ENCODE results near the gene STH. TPM values are rescaled to one million over a fixed set of nuclear protein-coding genes. Genes with fewer than 3 reads are reported as not detected.

STH gene
- total RNA-seq, 8 experiments from 2014 or later = 0.78 TPM; not detected in 7

DNA sequence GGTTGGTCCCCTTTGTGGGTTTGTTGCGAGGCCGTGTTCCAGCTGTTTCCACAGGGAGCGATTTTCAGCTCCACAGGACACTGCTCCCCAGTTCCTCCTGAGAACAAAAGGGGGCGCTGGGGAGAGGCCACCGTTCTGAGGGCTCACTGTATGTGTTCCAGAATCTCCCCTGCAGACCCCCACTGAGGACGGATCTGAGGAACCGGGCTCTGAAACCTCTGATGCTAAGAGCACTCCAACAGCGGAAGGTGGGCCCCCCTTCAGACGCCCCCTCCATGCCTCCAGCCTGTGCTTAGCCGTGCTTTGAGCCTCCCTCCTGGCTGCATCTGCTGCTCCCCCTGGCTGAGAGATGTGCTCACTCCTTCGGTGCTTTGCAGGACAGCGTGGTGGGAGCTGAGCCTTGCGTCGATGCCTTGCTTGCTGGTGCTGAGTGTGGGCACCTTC, 27.3 kb upstream of the STH start:
- no peak overlapping the region for H3K27ac ChIP-seq
- ATAC-seq (replicated peaks in 6 of 8) = no peak
- H3K4me3 ChIP-seq = no peak overlapping the region
- WGBS, 10 experiments = 38 to 92% (median 69%) methylated on average over 2 to 5 of the region's 14 CpGs; no CpG with 5 or more reads in 5 of the 10 experiments
- in situ Hi-C loops (cut with MboI; ENCODE audit: low pct_unique_long_range_greater_than_20kb in 2 of 9, low sequenced_read_pairs in 9 of 9, unreplicated experiment in 9 of 9) = no loop called here
- no peaks in the 10 kb centered on the region for H3K4me1 ChIP-seq (replicated peaks in 1 of 2)

DNA sequence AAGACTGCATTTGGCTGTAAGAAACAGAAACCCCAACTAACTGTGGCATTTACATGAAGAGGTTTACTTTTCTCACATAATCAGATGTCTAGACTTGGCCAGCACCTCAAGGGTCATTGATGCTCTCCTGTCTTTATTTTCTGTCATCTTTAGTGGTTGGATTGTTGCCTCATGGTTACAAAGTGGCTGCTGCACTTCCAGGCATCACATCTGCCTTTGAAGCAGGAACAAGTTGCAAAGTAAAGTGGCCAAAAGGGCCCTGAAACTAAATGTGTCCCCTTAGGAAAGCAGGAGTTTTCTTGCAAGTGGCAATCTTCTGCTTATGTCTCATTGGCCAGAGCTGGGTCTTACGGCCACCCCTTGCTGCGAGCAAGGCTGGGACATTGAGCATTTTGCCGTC, 26.5 kb upstream of the STH start:
- in situ Hi-C loops (cut with MboI; ENCODE audit: low pct_unique_long_range_greater_than_20kb in 2 of 9, low sequenced_read_pairs in 9 of 9, unreplicated experiment in 9 of 9) = no loop called here
- WGBS, 10 experiments = 0 to 90% (median 58%) methylated on average over 1 to 3 of the region's 3 CpGs; no CpG with 5 or more reads in 4 of the 10 experiments
- Histone ChIP-seq H3K4me3 (no peak overlapping the region), H3K4me1 (replicated peaks in 1 of 2) (no peaks in the 10 kb centered on the region), H3K27ac (no peak overlapping the region)
- ATAC-seq (replicated peaks in 6 of 8) = no peak

DNA sequence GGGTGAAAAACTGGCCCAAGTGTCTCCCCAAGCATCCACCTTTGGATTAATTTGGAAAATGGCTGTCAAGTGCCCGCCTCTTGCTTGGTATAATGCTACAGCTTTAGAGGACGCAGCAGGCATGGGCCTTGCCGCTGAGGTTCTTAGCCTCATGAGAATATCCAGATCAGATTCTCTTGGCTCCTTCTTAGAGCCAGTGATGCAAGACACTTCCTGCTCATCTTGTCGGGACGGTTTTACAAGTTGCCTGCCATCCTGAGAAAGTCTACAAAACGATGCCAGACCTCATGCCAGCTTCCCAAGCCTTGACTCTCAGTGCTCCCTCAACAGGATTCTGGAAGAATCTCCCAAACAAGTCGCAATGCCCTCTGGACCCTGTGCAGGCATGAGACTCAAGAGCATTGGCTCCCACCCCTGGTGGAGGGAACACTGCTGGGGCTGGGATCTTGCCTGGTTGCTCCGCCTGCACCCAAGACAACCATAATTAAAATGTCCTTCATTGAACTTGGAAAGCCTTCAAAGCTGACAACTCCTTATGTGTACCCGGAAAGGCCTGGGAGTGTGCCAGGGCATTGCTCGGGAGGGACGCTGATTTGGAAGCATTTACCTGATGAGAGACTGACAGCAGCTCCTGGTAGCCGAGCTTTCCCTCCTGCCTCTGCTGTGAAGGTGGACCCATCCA, 25.8 kb upstream of the STH start:
- no peak overlapping the region for H3K27ac ChIP-seq
- in situ Hi-C loops (cut with MboI; ENCODE audit: low pct_unique_long_range_greater_than_20kb in 2 of 9, low sequenced_read_pairs in 9 of 9, unreplicated experiment in 9 of 9) = no loop called here
- 13 to 100% (median 84%) methylated on average over 2 to 9 of the region's 12 CpGs; no CpG with 5 or more reads in 1 of the 10 experiments for WGBS, 10 experiments
- no peaks in the 10 kb centered on the region for H3K4me1 ChIP-seq (replicated peaks in 1 of 2)
- H3K4me3 ChIP-seq = no peak overlapping the region
- no peak for ATAC-seq (replicated peaks in 6 of 8)

DNA sequence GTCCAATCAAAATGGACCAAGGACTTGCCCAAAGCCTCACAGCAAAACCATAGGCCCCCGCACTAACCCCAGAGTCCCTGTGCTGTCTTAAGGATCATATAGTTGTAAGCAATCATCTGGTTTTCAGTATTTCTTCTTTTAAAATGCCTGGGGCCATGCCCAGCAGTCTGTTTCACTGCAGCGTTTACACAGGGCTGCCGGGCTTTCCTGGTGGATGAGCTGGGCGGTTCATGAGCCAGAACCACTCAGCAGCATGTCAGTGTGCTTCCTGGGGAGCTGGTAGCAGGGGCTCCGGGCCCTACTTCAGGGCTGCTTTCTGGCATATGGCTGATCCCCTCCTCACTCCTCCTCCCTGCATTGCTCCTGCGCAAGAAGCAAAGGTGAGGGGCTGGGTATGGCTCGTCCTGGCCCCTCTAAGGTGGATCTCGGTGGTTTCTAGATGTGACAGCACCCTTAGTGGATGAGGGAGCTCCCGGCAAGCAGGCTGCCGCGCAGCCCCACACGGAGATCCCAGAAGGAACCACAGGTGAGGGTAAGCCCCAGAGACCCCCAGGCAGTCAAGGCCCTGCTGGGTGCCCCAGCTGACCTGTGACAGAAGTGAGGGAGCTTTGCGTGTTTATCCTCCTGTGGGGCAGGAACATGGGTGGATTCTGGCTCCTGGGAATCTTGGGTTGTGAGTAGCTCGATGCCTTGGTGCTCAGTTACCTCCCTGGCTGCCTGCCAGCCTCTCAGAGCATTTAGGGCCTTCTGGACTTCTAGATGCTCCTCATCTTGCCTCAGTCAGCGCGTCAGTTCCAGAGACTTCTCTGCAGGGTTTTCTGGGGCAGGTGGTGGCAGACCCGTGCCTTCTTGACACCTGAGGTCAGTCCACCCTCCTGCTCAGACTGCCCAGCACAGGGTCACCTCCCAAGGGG, 24.8 kb upstream of the STH start:
- Histone ChIP-seq H3K27ac (no peak overlapping the region), H3K4me3 (no peak overlapping the region), H3K4me1 (replicated peaks in 1 of 2) (peaks cover 0 to 4% of the 10 kb centered on the region in 2 donors)
- WGBS, 10 experiments = 50 to 100% (median 76%) methylated on average over 1 to 3 of the region's 17 CpGs; no CpG with 5 or more reads in 2 of the 10 experiments
- ATAC-seq (replicated peaks in 6 of 8) = no peak
- in situ Hi-C loops (cut with MboI; ENCODE audit: low pct_unique_long_range_greater_than_20kb in 2 of 9, low sequenced_read_pairs in 9 of 9, unreplicated experiment in 9 of 9) = no loop called here

DNA sequence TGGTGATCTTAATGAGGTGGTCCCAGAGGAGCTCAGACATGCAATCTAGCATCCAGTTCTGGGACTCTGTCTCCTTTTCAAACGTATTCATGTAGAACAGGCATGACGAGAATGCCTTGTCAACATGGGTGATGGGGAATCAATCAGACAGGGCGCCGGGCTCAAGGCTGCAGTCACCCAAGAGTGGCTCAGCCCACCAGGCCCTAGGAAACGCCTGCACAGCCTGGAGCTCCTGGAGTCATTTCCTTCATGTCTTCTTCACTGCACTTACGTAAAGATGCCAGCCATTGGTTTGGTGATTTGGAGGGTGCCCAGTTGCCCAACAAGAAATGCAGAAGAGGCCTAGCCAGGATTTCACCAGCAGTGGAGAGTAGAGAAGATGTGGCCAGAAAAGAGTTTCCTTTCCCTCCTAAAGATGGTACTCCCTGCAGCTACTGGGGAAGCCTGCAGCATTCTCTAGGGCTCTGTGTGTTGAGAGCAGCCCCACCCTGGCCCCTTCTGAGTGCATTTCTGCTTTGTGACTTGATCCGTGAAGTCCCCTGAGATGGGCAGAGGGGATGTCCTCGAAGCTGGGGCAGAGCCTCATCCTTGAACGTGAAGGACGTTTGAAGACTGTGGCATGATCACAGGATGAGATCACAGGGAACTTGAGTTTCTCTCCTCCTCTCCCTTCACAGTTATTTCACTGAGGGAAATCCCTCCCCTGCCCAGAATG, 24.0 kb upstream of the STH start:
- Histone ChIP-seq H3K4me3 (no peak overlapping the region), H3K4me1 (replicated peaks in 1 of 2) (peaks cover 0 to 10% of the 10 kb centered on the region in 2 donors), H3K27ac (no peak overlapping the region)
- in situ Hi-C loops (cut with MboI; ENCODE audit: low pct_unique_long_range_greater_than_20kb in 2 of 9, low sequenced_read_pairs in 9 of 9, unreplicated experiment in 9 of 9) = no loop called here
- WGBS, 10 experiments = 40 to 88% (median 72%) methylated on average over 1 to 7 of the region's 10 CpGs; no CpG with 5 or more reads in 2 of the 10 experiments
- no peak for ATAC-seq (replicated peaks in 6 of 8)

DNA sequence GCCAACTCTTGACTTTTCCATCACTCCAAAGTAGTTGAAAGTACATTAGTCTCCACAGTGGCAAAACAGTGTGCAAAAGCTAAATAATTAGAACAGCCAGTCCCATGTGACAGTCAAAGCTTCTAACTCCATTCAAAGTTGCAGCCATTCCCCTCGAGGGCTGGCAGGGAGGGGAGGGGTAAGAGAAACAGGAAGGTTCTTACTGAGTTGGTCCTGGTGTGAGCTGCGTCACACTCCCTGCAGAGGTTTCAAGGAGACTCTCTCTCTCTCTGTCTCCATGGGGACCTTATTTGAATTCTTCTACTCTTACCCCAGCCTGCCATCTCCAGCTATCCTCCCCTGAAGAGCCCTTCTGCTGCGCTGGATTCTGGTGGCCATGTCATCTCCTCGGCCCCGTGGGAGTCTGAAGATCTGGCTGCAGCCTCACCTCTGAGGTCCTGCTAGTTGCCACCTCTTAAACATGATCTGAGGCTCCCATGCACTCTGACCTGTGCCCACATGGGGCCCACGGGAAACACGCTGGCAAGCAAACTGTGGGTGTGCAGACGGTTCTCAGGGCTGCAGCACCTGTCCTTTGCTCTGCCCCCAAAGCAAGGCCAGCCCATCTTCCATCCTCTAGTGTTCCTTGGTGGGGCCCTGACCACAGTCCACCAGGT, 23.3 kb upstream of the STH start:
- peaks cover 0 to 10% of the 10 kb centered on the region in 2 donors for H3K4me1 ChIP-seq (replicated peaks in 1 of 2)
- ATAC-seq (replicated peaks in 6 of 8) = peak in 1 of 8 experiments; percentile 31
- no peak overlapping the region for H3K27ac ChIP-seq
- no peak overlapping the region for H3K4me3 ChIP-seq
- in situ Hi-C loops (cut with MboI; ENCODE audit: low pct_unique_long_range_greater_than_20kb in 2 of 9, low sequenced_read_pairs in 9 of 9, unreplicated experiment in 9 of 9) = no loop called here
- WGBS, 10 experiments = 17 to 88% (median 33%) methylated on average over 1 to 5 of the region's 8 CpGs; no CpG with 5 or more reads in 4 of the 10 experiments

DNA sequence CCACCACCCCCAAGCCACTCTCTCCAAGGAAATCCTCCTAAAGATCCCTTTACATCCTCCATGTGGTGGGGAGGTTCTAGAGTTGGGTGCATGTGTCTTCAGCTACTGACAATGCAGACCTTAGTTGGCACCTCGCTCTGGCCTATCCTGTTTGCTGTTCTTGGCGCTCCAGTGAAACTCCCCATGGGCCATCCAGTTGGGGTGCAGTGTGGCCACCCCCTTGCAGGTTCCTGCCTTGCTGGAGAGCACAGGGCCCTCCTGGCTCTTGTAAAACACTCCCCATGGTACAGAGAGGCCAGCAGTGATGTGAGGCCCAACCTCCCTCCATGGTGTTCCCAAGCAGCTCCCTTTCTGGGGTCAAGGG, 22.7 kb upstream of the STH start:
- ATAC-seq (replicated peaks in 6 of 8) = no peak
- Histone ChIP-seq H3K4me1 (replicated peaks in 1 of 2) (peaks cover 0 to 10% of the 10 kb centered on the region in 2 donors), H3K4me3 (no peak overlapping the region), H3K27ac (no peak overlapping the region)
- 100% methylated on average over 2 of the region's 2 CpGs; no CpG with 5 or more reads in 9 of the 10 experiments for WGBS, 10 experiments
- in situ Hi-C loops (cut with MboI; ENCODE audit: low pct_unique_long_range_greater_than_20kb in 2 of 9, low sequenced_read_pairs in 9 of 9, unreplicated experiment in 9 of 9) = no loop called here

DNA sequence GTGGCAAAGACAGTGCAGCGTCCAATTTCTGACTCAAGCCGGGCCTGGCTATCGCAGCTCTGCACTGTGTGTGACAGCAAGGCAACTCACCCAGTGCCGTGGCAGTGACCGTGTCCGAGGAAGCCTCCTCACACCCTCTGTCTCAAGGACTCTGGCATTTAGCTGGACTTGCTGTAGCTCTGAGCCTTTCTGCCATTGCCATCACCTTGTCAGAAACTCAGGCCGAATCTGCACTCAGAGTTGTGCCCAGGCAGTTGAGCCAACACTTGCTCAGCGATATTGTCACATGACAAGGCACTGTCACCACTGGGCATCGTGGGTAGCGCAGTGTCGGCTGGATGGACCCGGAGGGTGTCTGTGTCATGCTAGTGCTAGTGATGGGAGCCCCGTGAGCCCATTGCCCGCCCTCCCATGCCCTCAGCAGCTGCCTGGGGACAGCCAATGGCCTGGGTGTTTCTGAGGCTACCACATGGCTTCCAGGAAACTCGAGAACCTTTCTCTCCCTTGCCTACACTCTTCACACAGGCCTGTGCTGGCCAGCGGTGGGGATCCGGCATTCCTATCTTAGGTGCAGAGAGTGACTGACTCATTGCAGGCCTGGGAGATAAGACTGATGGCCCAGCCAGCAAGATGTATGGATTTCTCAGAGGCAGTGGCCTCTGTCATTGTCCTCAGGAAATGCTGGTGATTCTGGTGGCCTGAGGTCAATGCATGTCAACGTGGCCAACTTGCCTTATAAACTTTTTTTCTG, 22.1 kb upstream of the STH start:
- Histone ChIP-seq H3K4me3 (no peak overlapping the region), H3K27ac (no peak overlapping the region), H3K4me1 (replicated peaks in 1 of 2) (peaks cover 0 to 10% of the 10 kb centered on the region in 2 donors)
- 17 to 100% (median 76%) methylated on average over 1 to 9 of the region's 18 CpGs; no CpG with 5 or more reads in 2 of the 10 experiments for WGBS, 10 experiments
- in situ Hi-C loops (cut with MboI; ENCODE audit: low pct_unique_long_range_greater_than_20kb in 2 of 9, low sequenced_read_pairs in 9 of 9, unreplicated experiment in 9 of 9) = no loop called here
- no peak for ATAC-seq (replicated peaks in 6 of 8)

DNA sequence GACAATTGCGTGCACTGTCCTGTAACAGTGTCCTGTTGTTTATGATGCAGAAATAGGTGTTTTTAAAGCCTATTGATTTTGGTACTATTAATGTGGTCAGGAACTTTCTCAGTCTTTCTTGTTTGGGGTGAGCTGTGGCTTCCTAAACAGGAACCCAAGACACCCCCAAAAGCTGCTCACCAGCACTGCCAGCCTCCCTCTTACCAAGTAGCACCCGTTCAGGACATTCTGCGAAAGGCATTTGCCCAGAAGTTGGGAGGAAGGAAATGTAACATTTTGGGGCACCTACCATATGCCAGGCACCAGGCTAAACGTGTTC, 21.6 kb upstream of the STH start:
- in situ Hi-C loops (cut with MboI; ENCODE audit: low pct_unique_long_range_greater_than_20kb in 2 of 9, low sequenced_read_pairs in 9 of 9, unreplicated experiment in 9 of 9) = no loop called here
- no peak overlapping the region for H3K4me3 ChIP-seq
- ATAC-seq (replicated peaks in 6 of 8) = no peak
- WGBS, 10 experiments = 0 to 100% (median 80%) methylated on average over 1 to 4 of the region's 4 CpGs; no CpG with 5 or more reads in 1 of the 10 experiments
- no peak overlapping the region for H3K27ac ChIP-seq
- peaks cover 0 to 10% of the 10 kb centered on the region in 2 donors for H3K4me1 ChIP-seq (replicated peaks in 1 of 2)

DNA sequence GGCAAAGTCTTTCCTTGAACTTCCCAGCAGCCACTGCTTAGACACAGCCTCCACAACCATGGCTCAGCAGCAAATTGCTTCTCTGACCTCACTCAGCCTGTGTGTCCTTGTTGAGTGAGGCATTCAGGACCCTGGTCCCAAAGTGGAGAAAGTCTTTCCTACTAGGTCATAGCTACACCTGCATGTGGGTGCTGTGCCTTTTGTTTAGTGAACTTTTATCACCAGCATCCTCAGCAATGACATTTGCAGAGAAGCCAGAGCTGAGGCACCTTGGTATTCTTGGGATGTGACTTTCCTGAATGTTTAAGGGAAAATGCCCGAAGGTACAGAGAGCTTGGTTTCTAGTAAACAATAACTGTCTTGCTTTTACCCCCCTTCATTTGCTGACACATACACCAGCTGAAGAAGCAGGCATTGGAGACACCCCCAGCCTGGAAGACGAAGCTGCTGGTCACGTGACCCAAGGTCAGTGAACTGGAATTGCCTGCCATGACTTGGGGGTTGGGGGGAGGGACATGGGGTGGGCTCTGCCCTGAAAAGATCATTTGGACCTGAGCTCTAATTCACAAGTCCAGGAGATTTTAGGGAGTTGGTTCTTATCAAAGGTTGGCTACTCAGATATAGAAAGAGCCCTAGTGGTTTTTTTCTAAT, 20.9 kb upstream of the STH start:
- 33 to 90% (median 80%) methylated on average over 1 to 2 of the region's 3 CpGs; no CpG with 5 or more reads in 7 of the 10 experiments for WGBS, 10 experiments
- Histone ChIP-seq H3K27ac (no peak overlapping the region), H3K4me3 (no peak overlapping the region), H3K4me1 (replicated peaks in 1 of 2) (peaks cover 0 to 10% of the 10 kb centered on the region in 2 donors)
- ATAC-seq (replicated peaks in 6 of 8) = no peak
- in situ Hi-C loops (cut with MboI; ENCODE audit: low pct_unique_long_range_greater_than_20kb in 2 of 9, low sequenced_read_pairs in 9 of 9, unreplicated experiment in 9 of 9) = no loop called here

DNA sequence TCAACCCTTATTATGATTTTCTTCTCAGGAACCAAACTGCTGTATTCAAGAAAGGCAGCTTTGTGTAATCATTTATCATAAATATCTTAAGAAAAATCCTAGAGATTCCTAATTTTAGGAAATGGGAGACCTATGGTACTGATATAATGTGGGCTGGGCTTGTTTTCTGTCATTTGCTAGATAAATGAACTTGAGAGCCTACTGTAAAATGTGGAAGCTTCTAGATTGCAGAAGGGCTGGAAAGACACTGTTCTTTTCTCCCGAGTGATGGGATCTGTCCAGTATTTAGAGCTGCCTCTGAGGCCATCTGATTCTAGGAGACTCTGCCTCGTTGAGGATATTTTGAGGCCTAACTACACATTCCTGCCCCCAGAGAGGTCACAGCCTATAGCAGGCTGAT, 19.9 kb upstream of the STH start:
- 0 to 83% (median 31%) methylated on average over 1 to 2 of the region's 2 CpGs; no CpG with 5 or more reads in 2 of the 10 experiments for WGBS, 10 experiments
- Histone ChIP-seq H3K27ac (no peak overlapping the region), H3K4me3 (no peak overlapping the region), H3K4me1 (replicated peaks in 1 of 2) (peaks cover 0 to 13% of the 10 kb centered on the region in 2 donors)
- no peak for ATAC-seq (replicated peaks in 6 of 8)
- in situ Hi-C loops (cut with MboI; ENCODE audit: low pct_unique_long_range_greater_than_20kb in 2 of 9, low sequenced_read_pairs in 9 of 9, unreplicated experiment in 9 of 9) = no loop called here

DNA sequence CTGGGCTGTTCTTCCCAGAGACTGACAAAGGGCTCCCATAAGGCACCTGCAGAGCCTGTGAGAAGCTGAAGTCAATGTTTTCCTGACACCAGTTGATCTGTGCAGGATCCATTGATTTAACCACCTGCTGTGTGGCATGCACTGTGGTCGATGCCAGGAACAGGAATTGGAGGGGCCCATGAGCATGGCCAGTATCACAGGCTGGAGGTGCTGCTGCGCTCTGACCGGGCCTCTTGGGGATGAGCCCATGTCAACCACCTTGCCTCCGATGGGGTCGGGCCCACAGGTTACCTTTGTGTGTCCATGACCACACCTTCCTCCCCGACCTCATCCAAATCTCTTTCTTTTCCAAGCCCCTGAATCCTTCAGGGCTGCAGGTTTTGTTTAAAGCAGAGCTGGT, 18.2 kb upstream of the STH start:
- Histone ChIP-seq H3K4me3 (no peak overlapping the region), H3K27ac (no peak overlapping the region), H3K4me1 (replicated peaks in 1 of 2) (peaks cover 0 to 13% of the 10 kb centered on the region in 2 donors)
- in situ Hi-C loops (cut with MboI; ENCODE audit: low pct_unique_long_range_greater_than_20kb in 2 of 9, low sequenced_read_pairs in 9 of 9, unreplicated experiment in 9 of 9) = no loop called here
- WGBS, 10 experiments = 29 to 100% (median 79%) methylated on average over 1 to 5 of the region's 6 CpGs; no CpG with 5 or more reads in 4 of the 10 experiments
- ATAC-seq (replicated peaks in 6 of 8) = no peak

Data from motor neuron (in vitro differentiated cells).